Measurements from ENCODE around the gene SLC10A3.

Gene SLC10A3

GRCh38 chrX:154484255-154485149 is 5.9 kb downstream of the SLC10A3 start:
- DNase-seq (ENCODE audit: extremely low read depth in 1 of 2, low read depth in 1 of 2): no peak

- no peak for DNase-seq (ENCODE audit: extremely low read depth in 1 of 2, low read depth in 1 of 2)
Observed at GRCh38 chrX:154483325-154483724, 7.1 kb downstream of the SLC10A3 start.

- no peak for DNase-seq (ENCODE audit: extremely low read depth in 1 of 2, low read depth in 1 of 2)
Observed at GRCh38 chrX:154482786-154483185, 7.6 kb downstream of the SLC10A3 start.

GRCh38 chrX:154481911-154482601 is 8.4 kb downstream of the SLC10A3 start:
- DNase-seq (ENCODE audit: extremely low read depth in 1 of 2, low read depth in 1 of 2): no peak

- no peak for DNase-seq (ENCODE audit: extremely low read depth in 1 of 2, low read depth in 1 of 2)
Observed at GRCh38 chrX:154481195-154481594, 9.2 kb downstream of the SLC10A3 start.

- peak; percentile 83 to 90 for DNase-seq (ENCODE audit: extremely low read depth in 1 of 2, low read depth in 1 of 2)
Observed at GRCh38 chrX:154478728-154479622, 11.5 kb downstream of the SLC10A3 start, which contains the start of gene LAGE3. LAGE3 (minus strand) TSS chrX:154479281; CDS start chrX:154478915, 366 bp downstream.

- no peak for DNase-seq (ENCODE audit: extremely low read depth in 1 of 2, low read depth in 1 of 2)
Observed at GRCh38 chrX:154477891-154478477, 12.4 kb downstream of the SLC10A3 start.

- DNase-seq (ENCODE audit: extremely low read depth in 1 of 2, low read depth in 1 of 2): no peak
Observed at GRCh38 chrX:154476821-154477220, 13.6 kb downstream of the SLC10A3 start.

GRCh38 chrX:154473683-154474082 is 16.7 kb downstream of the SLC10A3 start:
- DNase-seq (ENCODE audit: extremely low read depth in 1 of 2, low read depth in 1 of 2): no peak

GRCh38 chrX:154472685-154473632 is 17.5 kb downstream of the SLC10A3 start:
- DNase-seq (ENCODE audit: extremely low read depth in 1 of 2, low read depth in 1 of 2): no peak

GRCh38 chrX:154471839-154472684 is 18.4 kb downstream of the SLC10A3 start:
- DNase-seq (ENCODE audit: extremely low read depth in 1 of 2, low read depth in 1 of 2): no peak

GRCh38 chrX:154470914-154471568 is 19.4 kb downstream of the SLC10A3 start:
- DNase-seq (ENCODE audit: extremely low read depth in 1 of 2, low read depth in 1 of 2): no peak

- DNase-seq (ENCODE audit: extremely low read depth in 1 of 2, low read depth in 1 of 2): no peak
Observed at GRCh38 chrX:154470434-154470833, 20.0 kb downstream of the SLC10A3 start.

GRCh38 chrX:154469880-154470279 is 20.5 kb downstream of the SLC10A3 start:
- DNase-seq (ENCODE audit: extremely low read depth in 1 of 2, low read depth in 1 of 2): no peak

- DNase-seq (ENCODE audit: extremely low read depth in 1 of 2, low read depth in 1 of 2): no peak
Observed at GRCh38 chrX:154469114-154469513, 21.3 kb downstream of the SLC10A3 start.

GRCh38 chrX:154468217-154468616 is 22.2 kb downstream of the SLC10A3 start:
- DNase-seq (ENCODE audit: extremely low read depth in 1 of 2, low read depth in 1 of 2): no peak

- no peak for DNase-seq (ENCODE audit: extremely low read depth in 1 of 2, low read depth in 1 of 2)
Observed at GRCh38 chrX:154467556-154467955, 22.9 kb downstream of the SLC10A3 start.

- no peak for DNase-seq (ENCODE audit: extremely low read depth in 1 of 2, low read depth in 1 of 2)
Observed at GRCh38 chrX:154466907-154467306, 23.5 kb downstream of the SLC10A3 start.
